ENCODE data around the gene WDR7. TPM values are rescaled to one million over a fixed set of nuclear protein-coding genes. Genes with fewer than 3 reads are reported as not detected.

Gene WDR7
- total RNA-seq, 1 experiment from 2014 or later, result 11.5 TPM

DNA sequence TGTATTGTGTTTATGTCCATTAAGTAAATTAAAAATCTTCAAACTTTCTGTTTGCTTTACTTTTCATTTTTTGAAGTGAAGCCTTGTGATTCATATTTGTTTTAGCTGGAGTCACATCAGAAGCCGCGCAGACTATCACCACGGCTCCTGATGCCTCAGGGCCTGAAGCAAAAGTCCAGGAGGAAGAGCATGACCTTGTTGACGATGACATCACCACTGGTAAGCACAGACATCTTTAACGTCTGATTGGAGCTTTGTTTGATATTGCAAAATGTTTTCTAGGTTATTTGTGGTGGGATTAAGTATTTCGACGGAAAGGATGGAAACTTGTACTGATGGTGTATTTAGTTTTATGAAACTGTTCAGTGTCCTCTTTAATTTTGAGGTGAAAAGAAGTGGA is 164.8 kb downstream of the WDR7 start:
- POLR2A ChIA-PET, result no interaction called here
- no peak overlapping the region for H2AFZ ChIP-seq (ENCODE audit: low read depth, low read length, poor library complexity, severe bottlenecking)
- DNase-seq (ENCODE audit: low read depth, low spot score), result no peak
- RAD21 ChIA-PET (ENCODE audit: low non-redundant PET in 1 of 2, low total read pairs in 2 of 2, uncharacterized antibody in 2 of 2, unreplicated experiment in 2 of 2), result no interaction called here
- H3K36me3 ChIP-seq (ENCODE audit: control insufficient read depth in 1 of 2, insufficient read depth in 2 of 2, low read length in 2 of 2), result no peaks in the 10 kb centered on the region
- no peak overlapping the region for H3K9ac ChIP-seq (ENCODE audit: low read length)
- intact Hi-C loops (cut with micrococcal nuclease), result no loop called here
- H3K27me3 ChIP-seq (ENCODE audit: insufficient read depth, low read length), result no peaks in the 10 kb centered on the region
- no peak overlapping the region for H3K4me3 ChIP-seq (replicated peaks in 1 of 2; ENCODE audit: low read depth in 1 of 2, low read length in 2 of 2)
- H3K4me2 ChIP-seq (ENCODE audit: low read length), result no peak overlapping the region
- TF ChIP-seq YY1 (IDR thresholded peaks at IDR 0.05; ENCODE audit: extremely low read depth, insufficient replicate concordance, low read depth, low read length) (no peak), SIN3A (IDR thresholded peaks at IDR 0.05; ENCODE audit: low read depth) (no peak), ELF1 (IDR thresholded peaks at IDR 0.05; ENCODE audit: borderline replicate concordance, low read depth) (no peak), ZFX (IDR thresholded peaks at IDR 0.05) (no peak), EGR1 (IDR thresholded peaks at IDR 0.05; ENCODE audit: low read depth) (no peak), POLR2A (IDR thresholded peaks at IDR 0.05; ENCODE audit: borderline replicate concordance, extremely low read depth, insufficient read depth, insufficient read length) (no peak), ZNF274 (IDR thresholded peaks at IDR 0.05; ENCODE audit: low read depth, low read length) (no peak), CBX3 (IDR thresholded peaks at IDR 0.05; ENCODE audit: low read depth) (no peak), SP1 (IDR thresholded peaks at IDR 0.05; ENCODE audit: low read depth) (no peak), REST (IDR thresholded peaks at IDR 0.05; ENCODE audit: low read depth) (no peak), EZH2 (IDR thresholded peaks at IDR 0.05) (no peak)
- TF ChIP-seq, protein P1, sequence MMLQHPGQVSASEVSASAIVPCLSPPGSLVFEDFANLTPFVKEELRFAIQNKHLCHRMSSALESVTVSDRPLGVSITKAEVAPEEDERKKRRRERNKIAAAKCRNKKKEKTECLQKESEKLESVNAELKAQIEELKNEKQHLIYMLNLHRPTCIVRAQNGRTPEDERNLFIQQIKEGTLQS (IDR thresholded peaks at IDR 0.05), result no peak
- TF ChIP-seq, protein P2, sequence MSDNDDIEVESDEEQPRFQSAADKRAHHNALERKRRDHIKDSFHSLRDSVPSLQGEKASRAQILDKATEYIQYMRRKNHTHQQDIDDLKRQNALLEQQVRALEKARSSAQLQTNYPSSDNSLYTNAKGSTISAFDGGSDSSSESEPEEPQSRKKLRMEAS (IDR thresholded peaks at IDR 0.05), result no peak
- BruUV-seq (replicated peaks), result no TSS peak
- no peaks in the 10 kb centered on the region for H3K79me2 ChIP-seq (ENCODE audit: insufficient read depth, low read length)
- no peaks in the 10 kb centered on the region for H3K9me3 ChIP-seq (ENCODE audit: control insufficient read depth in 1 of 2, insufficient read depth in 1 of 2, low read depth in 1 of 2, low read length in 2 of 2)
- no peak for ATAC-seq
- no peak overlapping the region for H3K27ac ChIP-seq (ENCODE audit: low read depth, low read length)
- no peaks in the 10 kb centered on the region for H3K4me1 ChIP-seq (ENCODE audit: control insufficient read depth in 1 of 2, insufficient read depth in 2 of 2, low read length in 2 of 2)
- CTCF ChIA-PET, result no interaction called here
- no peaks in the 10 kb centered on the region for H3K9me2 ChIP-seq (ENCODE audit: insufficient read depth)
- H4K20me1 ChIP-seq (ENCODE audit: insufficient read depth), result no peaks in the 10 kb centered on the region
